HG02763 (cell line): ENCODE results near the gene DLL3.

Source experiments
- ATAC-seq: cut with Tn5 transposase; IDR thresholded peaks from one replicate; pipeline ENCODE4 v1.9.1; 2021; ENCODE audit warnings: mild to moderate bottlenecking, moderate library complexity; ENCODE audit not compliant: unreplicated experiment

DLL3 gene

GRCh38 chr19:39481229-39481545, 17.6 kb upstream of the DLL3 start:
- no peak for ATAC-seq

GRCh38 chr19:39481676-39482075, 17.1 kb upstream of the DLL3 start:
- ATAC-seq: no peak

- no peak for ATAC-seq
Measured at GRCh38 chr19:39483141-39483540, 15.6 kb upstream of the DLL3 start.

- ATAC-seq: no peak
Measured at GRCh38 chr19:39489756-39490155, 9.0 kb upstream of the DLL3 start.

- no peak for ATAC-seq
Measured at GRCh38 chr19:39492225-39492624, 6.5 kb upstream of the DLL3 start.

GRCh38 chr19:39492788-39493187, 6.0 kb upstream of the DLL3 start:
- ATAC-seq: no peak

GRCh38 chr19:39494661-39495060, 4.1 kb upstream of the DLL3 start:
- ATAC-seq: no peak

GRCh38 chr19:39496063-39496462, 2.7 kb upstream of the DLL3 start:
- ATAC-seq: no peak

GRCh38 chr19:39497701-39497995, 1.1 kb upstream of the DLL3 start:
- ATAC-seq: no peak

- ATAC-seq: no peak
Measured at GRCh38 chr19:39497996-39498797, 550 bp upstream of the DLL3 start.

- no peak for ATAC-seq
Measured at GRCh38 chr19:39499932-39500331, 1.2 kb downstream of the DLL3 start.

GRCh38 chr19:39500543-39500942, 1.8 kb downstream of the DLL3 start:
- ATAC-seq: no peak

- no peak for ATAC-seq
Measured at GRCh38 chr19:39501340-39501739, 2.6 kb downstream of the DLL3 start.

GRCh38 chr19:39502640-39503417, 4.1 kb downstream of the DLL3 start:
- no peak for ATAC-seq

GRCh38 chr19:39506598-39506943, 7.8 kb downstream of the DLL3 start:
- ATAC-seq: no peak

- ATAC-seq: no peak
Measured at GRCh38 chr19:39506944-39507714, 8.4 kb downstream of the DLL3 start.

GRCh38 chr19:39507715-39508364, 9.1 kb downstream of the DLL3 start:
- no peak for ATAC-seq

- ATAC-seq: no peak
Measured at GRCh38 chr19:39508629-39509028, 9.9 kb downstream of the DLL3 start.

GRCh38 chr19:39509233-39509632, 10.5 kb downstream of the DLL3 start:
- no peak for ATAC-seq

- no peak for ATAC-seq
Measured at GRCh38 chr19:39512988-39513387, 14.2 kb downstream of the DLL3 start.

- ATAC-seq: no peak
Measured at GRCh38 chr19:39514840-39515550, 16.2 kb downstream of the DLL3 start, which contains the start of gene SELENOV. Gene SELENOV (plus strand): TSS chr19:39515139. CDS start chr19:39515213, 74 bp downstream.
